HCT116 (cell line): ENCODE results near the gene ENGASE. TPM values are rescaled to one million over a fixed set of nuclear protein-coding genes. Genes with fewer than 3 reads are reported as not detected.

Experiments
- ATAC-seq: fragments of 200-7000 bp; cut with Tn5 transposase; 2 replicates; pipeline ENCODE4 v1.9.1; 2020; ENCODE audit warnings: mild to moderate bottlenecking, moderate library complexity
- BruUV-seq: library from RNA; stranded (reverse); fragments of 400-500 nt; replicated peaks from 2 replicates; lab custom pipeline; 2021; lab: Mats Ljungman, UMichigan
- CTCF ChIA-PET: fragments of 300-600 bp; sonication (Branson Sonifier 250); formaldehyde crosslinking; loops from one replicate; lab custom pipeline; 2021; ENCODE audit warnings: antibody characterized with exemption; lab: Charles Lee
- POLR2A ChIA-PET: fragments of 300-600, 350-600 bp; sonication (Branson Sonifier 250); formaldehyde crosslinking; loops from one replicate; lab custom pipeline; 2021; ENCODE audit warnings: antibody characterized with exemption; lab: Charles Lee
- RAD21 ChIA-PET, 2 experiments: fragments of 300-600 bp; sonication (Branson Sonifier 250); formaldehyde crosslinking; loops; one replicate each; lab custom pipeline; 2023; ENCODE audit warnings: low total read pairs in 2 of 2; ENCODE audit not compliant: uncharacterized antibody in 2 of 2, unreplicated experiment in 2 of 2, low non-redundant PET in 1 of 2; lab: Charles Lee
- DNase-seq: peaks from one replicate; pipeline ENCODE4 v3.0.0-alpha.2; 2010; ENCODE audit warnings: low read depth, low spot score
- H2AFZ ChIP-seq: fragments of 200-600 bp; shearing (Covaris generic), sonication (generic); 2 replicates; pipeline ENCODE4 v1.6.1; 2017; ENCODE audit warnings: low read depth, mixed run types, mixed read lengths, antibody characterized with exemption, low read length; ENCODE audit not compliant: poor library complexity, severe bottlenecking
- H3K27ac ChIP-seq: 2 replicates; pipeline ENCODE4 v1.5.1; 2012; ENCODE audit warnings: low read depth, low read length
- H3K27me3 ChIP-seq: fragments of 200-600 bp; sonication (generic); 2 replicates; pipeline ENCODE4 v1.6.1; 2016; ENCODE audit warnings: mixed run types, low read length, mixed read lengths; ENCODE audit not compliant: insufficient read depth
- H3K36me3 ChIP-seq, 2 experiments: fragments of 200-500 bp in 1 of 2; fragments of 200-600 bp in 1 of 2; sonication (Bioruptor generic) in 1 of 2; sonication (generic) in 1 of 2; 2 replicates each; pipeline versions ENCODE4 v1.5.1 to v1.6.1; 2014 to 2016; ENCODE audit warnings: low read length in 2 of 2, inconsistent platforms in 1 of 2, mixed read lengths in 1 of 2, mixed run types in 1 of 2; ENCODE audit not compliant: insufficient read depth in 2 of 2, control insufficient read depth in 1 of 2
- H3K4me1 ChIP-seq, 2 experiments: fragments of 200-600 bp in 1 of 2; sonication (generic) in 1 of 2; 2 replicates each; pipeline versions ENCODE4 v1.5.1 to v1.6.1; 2012 to 2017; ENCODE audit warnings: low read length in 2 of 2, inconsistent platforms in 1 of 2, mild to moderate bottlenecking in 1 of 2, mixed read lengths in 1 of 2, mixed run types in 1 of 2, moderate library complexity in 1 of 2; ENCODE audit not compliant: insufficient read depth in 2 of 2, control insufficient read depth in 1 of 2
- H3K4me2 ChIP-seq: fragments of 200-600 bp; sonication (generic); 2 replicates; pipeline ENCODE4 v1.6.1; 2017; ENCODE audit warnings: mixed run types, low read length, mixed read lengths
- H3K4me3 ChIP-seq, 2 experiments: fragments of 200-600 bp in 1 of 2; sonication (generic) in 1 of 2; replicated peaks in 1 of 2; 2 replicates each; pipeline ENCODE4 v1.5.1; 2011 to 2016; ENCODE audit warnings: low read length in 2 of 2, control low read depth in 1 of 2, low read depth in 1 of 2, mild to moderate bottlenecking in 1 of 2, mixed read lengths in 1 of 2, mixed run types in 1 of 2
- H3K79me2 ChIP-seq: fragments of 200-600 bp; sonication (generic); 2 replicates; pipeline ENCODE4 v1.6.1; 2017; ENCODE audit warnings: mild to moderate bottlenecking, mixed run types, low read length, moderate library complexity, mixed read lengths; ENCODE audit not compliant: insufficient read depth
- H3K9ac ChIP-seq: fragments of 200-600 bp; sonication (generic); 2 replicates; pipeline ENCODE4 v1.6.1; 2016; ENCODE audit warnings: low read length, mixed read lengths
- H3K9me2 ChIP-seq: fragments of 200-600 bp; sonication (generic), shearing (Covaris generic); 2 replicates; pipeline ENCODE4 v1.6.1; 2017; ENCODE audit warnings: mixed run types, mild to moderate bottlenecking, moderate library complexity; ENCODE audit not compliant: insufficient read depth
- H3K9me3 ChIP-seq, 2 experiments: fragments of 200-500 bp in 1 of 2; fragments of 200-600 bp in 1 of 2; sonication (Bioruptor generic) in 1 of 2; sonication (generic) in 1 of 2; 2 replicates each; pipeline ENCODE4 v1.6.1; 2014 to 2017; ENCODE audit warnings: low read length in 2 of 2, mixed read lengths in 2 of 2, inconsistent platforms in 1 of 2, low read depth in 1 of 2, mild to moderate bottlenecking in 1 of 2, mixed run types in 1 of 2, moderate library complexity in 1 of 2; ENCODE audit not compliant: control insufficient read depth in 1 of 2, insufficient read depth in 1 of 2
- H4K20me1 ChIP-seq: fragments of 200-600 bp; sonication (generic), shearing (Covaris generic); 2 replicates; pipeline ENCODE4 v1.6.1; 2017; ENCODE audit warnings: mixed run types, mild to moderate bottlenecking, moderate library complexity; ENCODE audit not compliant: insufficient read depth
- ATF3 ChIP-seq: IDR thresholded peaks from 2 replicates; pipeline ENCODE4 v1.6.1; 2012
- CEBPB ChIP-seq: IDR thresholded peaks from 2 replicates; pipeline ENCODE4 v1.6.1; 2012; ENCODE audit warnings: low read depth
- EGR1 ChIP-seq: IDR thresholded peaks from 2 replicates; pipeline ENCODE4 v1.6.1; 2012; ENCODE audit warnings: low read depth
- EZH2 ChIP-seq: fragments of 200-600 bp; sonication (generic); IDR thresholded peaks from 2 replicates; pipeline ENCODE4 v1.6.1; 2017; ENCODE audit warnings: antibody characterized with exemption, mixed run types
- JUND ChIP-seq: IDR thresholded peaks from 2 replicates; pipeline ENCODE4 v1.6.1; 2012
- MAX ChIP-seq: IDR thresholded peaks from 2 replicates; pipeline ENCODE4 v1.6.1; 2012
- POLR2A ChIP-seq: IDR thresholded peaks from 2 replicates; pipeline ENCODE4 v1.7.0; 2011; ENCODE audit warnings: borderline replicate concordance; ENCODE audit not compliant: insufficient read depth, insufficient read length; ENCODE audit errors: extremely low read depth
- RAD21 ChIP-seq: IDR thresholded peaks from 2 replicates; pipeline ENCODE4 v1.6.1; 2012; ENCODE audit warnings: low read depth, mild to moderate bottlenecking
- REST ChIP-seq: IDR thresholded peaks from 2 replicates; pipeline ENCODE4 v1.6.1; 2012; ENCODE audit warnings: low read depth
- SIN3A ChIP-seq: IDR thresholded peaks from 2 replicates; pipeline ENCODE4 v1.6.1; 2012; ENCODE audit warnings: low read depth
- SRF ChIP-seq: IDR thresholded peaks from 2 replicates; pipeline ENCODE4 v1.6.1; 2012; ENCODE audit warnings: low read depth
- TCF7L2 ChIP-seq: IDR thresholded peaks from 2 replicates; pipeline ENCODE4 v1.7.0; 2011; ENCODE audit warnings: borderline replicate concordance, inconsistent platforms; ENCODE audit not compliant: insufficient read depth, insufficient read length; ENCODE audit errors: extremely low read depth
- YY1 ChIP-seq: IDR thresholded peaks from 2 replicates; pipeline ENCODE4 v1.6.1; 2011; ENCODE audit warnings: low read length, low read depth, moderate library complexity, mild to moderate bottlenecking; ENCODE audit not compliant: insufficient replicate concordance; ENCODE audit errors: extremely low read depth
- ZBTB33 ChIP-seq: IDR thresholded peaks from 2 replicates; pipeline ENCODE4 v1.6.1; 2011; ENCODE audit warnings: mild to moderate bottlenecking, low read length, moderate library complexity; ENCODE audit not compliant: insufficient replicate concordance; ENCODE audit errors: extremely low read depth
- ZFX ChIP-seq: fragments of 450-650 bp; IDR thresholded peaks from 2 replicates; pipeline ENCODE4 v1.6.1; 2017
- intact Hi-C: fragments of 100-400 bp; cut with micrococcal nuclease; formaldehyde crosslinking; loops from 2 replicates; pipeline ENCODE4 v1.10.0; 2022
- total RNA-seq: library from RNA; stranded (reverse); gene quantifications from one replicate; pipeline ENCODE4 v1.2.1, GENCODE V29; 2021; ENCODE audit not compliant: unreplicated experiment

The ENGASE gene
- total RNA-seq, 1 experiment from 2014 or later = 54.2 TPM

GRCh38 chr17:79127534-79128135, 53.0 kb downstream of the ENGASE start:
- Histone ChIP-seq H3K79me2 (no peaks in the 10 kb centered on the region), H2AFZ (no peak overlapping the region), H3K4me3 (no peak overlapping the region), H3K27me3 (peaks cover 37% of the 10 kb centered on the region), H3K27ac (no peak overlapping the region), H4K20me1 (no peaks in the 10 kb centered on the region), H3K9me2 (no peaks in the 10 kb centered on the region), H3K4me2 (no peak overlapping the region), H3K36me3 (no peaks in the 10 kb centered on the region), H3K9ac (no peak overlapping the region), H3K4me1 (no peaks in the 10 kb centered on the region), H3K9me3 (no peaks in the 10 kb centered on the region)
- no TSS peak for BruUV-seq
- intact Hi-C loops = no loop called here
- no peak for TF ChIP-seq MAX
- TF ChIP-seq CEBPB = no peak
- no peak for TF ChIP-seq SRF
- TF ChIP-seq POLR2A = no peak
- no peak for TF ChIP-seq RAD21
- TF ChIP-seq TCF7L2 = no peak
- no peak for TF ChIP-seq EZH2
- TF ChIP-seq ZFX = no peak
- no peak for TF ChIP-seq SIN3A
- no peak for TF ChIP-seq JUND
- ChIA-PET POLR2A (no interaction called here), CTCF (interaction anchor here (0.7 kb wide), 1 partner anchor 261 kb away, joined by 3 read pairs; no protein-coding TSS in a partner anchor), RAD21 (no interaction called here)
- DNase-seq (no peak), ATAC-seq (no peak)

GRCh38 chr17:79129523-79129922, 54.9 kb downstream of the ENGASE start:
- CTCF ChIA-PET = no interaction called here
- no peak for TF ChIP-seq ZFX
- no peak for TF ChIP-seq YY1
- no peak for TF ChIP-seq REST
- TF ChIP-seq MAX = no peak
- TF ChIP-seq JUND = no peak
- no peak for TF ChIP-seq ZBTB33
- no peak for TF ChIP-seq SRF
- TF ChIP-seq EGR1 = no peak
- no peak for TF ChIP-seq ATF3
- TF ChIP-seq POLR2A = no peak

More at GRCh38 chr17:79129523-79129922, 54.9 kb downstream of the ENGASE start:
- ATAC-seq = no peak
- intact Hi-C loops = no loop called here
- Histone ChIP-seq H2AFZ (no peak overlapping the region), H3K9me2 (no peaks in the 10 kb centered on the region), H3K27ac (no peak overlapping the region), H3K4me1 (no peaks in the 10 kb centered on the region), H3K9me3 (no peaks in the 10 kb centered on the region), H3K36me3 (no peaks in the 10 kb centered on the region), H3K79me2 (no peaks in the 10 kb centered on the region), H3K4me2 (no peak overlapping the region), H3K4me3 (no peak overlapping the region), H3K27me3 (peaks cover 50% of the 10 kb centered on the region), H3K9ac (no peak overlapping the region), H4K20me1 (no peaks in the 10 kb centered on the region)
- no peak for DNase-seq
- no TSS peak for BruUV-seq
- ChIA-PET RAD21 (no interaction called here), POLR2A (no interaction called here)
